Motor neuron (in vitro differentiated cells): Measurements from ENCODE around the gene DYNLRB1. TPM values are rescaled to one million over a fixed set of nuclear protein-coding genes. Genes with fewer than 3 reads are reported as not detected.
"Not testable (repeated sequence)": the region's sequence is repeated elsewhere in the genome, so short reads cannot be mapped to it uniquely, and the experiment has no call there.

Source experiments
- ATAC-seq, 8 experiments: fragments of 200-7000 bp; cut with Tn5 transposase; replicated peaks in 6 of 8; 2 replicates each; pipeline ENCODE4 v1.8.0; 2021; ENCODE audit warnings: mild to moderate bottlenecking in 8 of 8, moderate library complexity in 8 of 8
- H3K27ac ChIP-seq, 2 donors: fragments of 250-450 bp; sonication (Bioruptor Pico); 2 replicates each; pipeline ENCODE4 v1.9.0; 2021; ENCODE audit warnings: antibody characterized with exemption in 2 of 2, mild to moderate bottlenecking in 2 of 2, moderate library complexity in 1 of 2
- H3K4me1 ChIP-seq, 2 donors: fragments of 250-450 bp; sonication (Bioruptor Pico); replicated peaks in 1 of 2; 2 replicates each; pipeline ENCODE4 v1.6.1; 2021; ENCODE audit warnings: antibody characterized with exemption in 2 of 2, mild to moderate bottlenecking in 2 of 2, moderate library complexity in 1 of 2
- H3K4me3 ChIP-seq, 5 donors: fragments of 250-450 bp; sonication (Bioruptor Pico); 2 replicates each; pipeline ENCODE4 v1.9.0; 2021; ENCODE audit warnings: antibody characterized with exemption in 5 of 5, mild to moderate bottlenecking in 5 of 5, moderate library complexity in 4 of 5
- WGBS, 10 experiments: fragments of 450-650 bp; shearing (Covaris generic); methylation state at CpG; one replicate each; pipeline ENCODE4 v1.0.0; 2022; 5-methylcytosine and 5-hydroxymethylcytosine counted together
- in situ Hi-C, 9 experiments: fragments of 400-800 bp; cut with MboI; loops; one replicate each; pipeline ENCODE4 v1.15.0; 2021; ENCODE audit warnings: low sequenced_read_pairs in 9 of 9, low pct_unique_long_range_greater_than_20kb in 2 of 9; ENCODE audit not compliant: unreplicated experiment in 9 of 9
- total RNA-seq, 8 experiments: library from RNA; unstranded; fragments of 300-600 nt; gene quantifications; 2 replicates each; pipeline versions ENCODE4 v1.2.3 to v1.2.4, GENCODE V29; 2022

The DYNLRB1 gene
- 100 to 1,000 TPM; 118 to 317 (median 185) TPM for total RNA-seq

DNA sequence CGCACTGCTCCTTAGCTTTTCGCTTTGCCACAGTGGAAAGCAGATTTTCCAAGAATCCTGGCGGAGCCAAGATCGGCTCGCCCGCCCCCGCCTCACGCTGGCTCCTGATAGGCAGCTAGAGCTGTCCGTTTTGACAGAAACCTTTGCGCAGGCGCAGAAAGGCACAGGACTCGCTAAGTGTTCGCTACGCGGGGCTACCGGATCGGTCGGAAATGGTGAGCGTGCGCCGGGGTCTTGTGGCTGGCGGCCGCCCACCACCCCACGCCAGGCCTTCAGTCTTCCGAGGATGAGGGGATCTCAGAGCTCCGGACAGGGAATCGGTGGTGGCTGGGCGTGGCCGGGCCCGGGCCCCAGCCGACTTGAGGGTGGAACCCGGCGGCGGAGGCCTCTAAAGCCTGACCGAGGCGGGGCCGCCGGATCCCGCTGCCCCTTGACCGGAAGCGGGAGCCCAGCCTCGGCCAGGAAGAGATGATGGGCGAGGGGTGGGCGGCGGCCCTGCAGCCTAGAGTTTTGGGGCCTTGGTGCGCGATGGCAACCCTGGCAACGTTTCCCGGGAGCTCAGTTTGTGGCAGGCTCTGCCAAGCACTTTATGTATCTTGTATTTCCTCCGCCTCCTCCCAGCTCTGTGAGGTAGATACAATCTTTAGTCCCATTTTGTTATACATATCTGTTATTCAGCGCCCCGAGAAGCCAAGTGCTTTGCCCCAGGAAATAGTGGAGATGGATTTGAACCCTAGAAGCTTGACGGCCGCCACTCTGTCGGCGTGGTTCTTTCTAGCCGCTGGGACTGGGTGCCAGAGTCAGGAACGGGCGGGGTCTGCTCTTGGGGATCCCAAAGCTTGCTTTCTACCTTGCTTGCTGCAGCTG, at the start of gene DYNLRB1:
Gene DYNLRB1, plus strand, starts transcription at position 176 of the 867 bp plus-strand sequence. Its CDS starts 37 bp downstream, at position 213.
- in situ Hi-C loops: no loop called here
- peaks cover 5 to 15% of the 10 kb centered on the region in 2 donors for H3K4me1 ChIP-seq
- WGBS, 10 experiments: 0 to 2% (median 1%) methylated on average over 1 to 18 of the region's 59 CpGs; no CpG with 5 or more reads in 3 of the 10 experiments
- H3K27ac ChIP-seq: peak within 1 kb of the TSS; percentile 89 to 96
- peak within 1 kb of the TSS; percentile 75 to 92 (median 87) for H3K4me3 ChIP-seq
- peak; percentile 69 to 94 (median 92) for ATAC-seq

- no peak overlapping the region for H3K27ac ChIP-seq
- no peaks in the 10 kb centered on the region for H3K4me1 ChIP-seq
- peak in 1 of 8 experiments; percentile 51 for ATAC-seq
- 67 to 100% (median 100%) methylated on average over 1 of the region's 1 CpG; no CpG with 5 or more reads in 4 of the 10 experiments for WGBS, 10 experiments
- in situ Hi-C loops: no loop called here
- no peak overlapping the region for H3K4me3 ChIP-seq
Observed at GRCh38 chr20:34468951-34469350, 47.3 kb upstream of the DYNLRB1 start.

GRCh38 chr20:34472246-34472925, 43.8 kb upstream of the DYNLRB1 start:
- no peaks in the 10 kb centered on the region for H3K4me1 ChIP-seq
- in situ Hi-C loops: no loop called here
- 37 to 100% (median 91%) methylated on average over 1 to 6 of the region's 6 CpGs for WGBS, 10 experiments
- ATAC-seq: peak in 4 of 8 experiments; percentile 47 to 80 (median 62)
- H3K4me3 ChIP-seq: no peak overlapping the region
- no peak overlapping the region for H3K27ac ChIP-seq

DNA sequence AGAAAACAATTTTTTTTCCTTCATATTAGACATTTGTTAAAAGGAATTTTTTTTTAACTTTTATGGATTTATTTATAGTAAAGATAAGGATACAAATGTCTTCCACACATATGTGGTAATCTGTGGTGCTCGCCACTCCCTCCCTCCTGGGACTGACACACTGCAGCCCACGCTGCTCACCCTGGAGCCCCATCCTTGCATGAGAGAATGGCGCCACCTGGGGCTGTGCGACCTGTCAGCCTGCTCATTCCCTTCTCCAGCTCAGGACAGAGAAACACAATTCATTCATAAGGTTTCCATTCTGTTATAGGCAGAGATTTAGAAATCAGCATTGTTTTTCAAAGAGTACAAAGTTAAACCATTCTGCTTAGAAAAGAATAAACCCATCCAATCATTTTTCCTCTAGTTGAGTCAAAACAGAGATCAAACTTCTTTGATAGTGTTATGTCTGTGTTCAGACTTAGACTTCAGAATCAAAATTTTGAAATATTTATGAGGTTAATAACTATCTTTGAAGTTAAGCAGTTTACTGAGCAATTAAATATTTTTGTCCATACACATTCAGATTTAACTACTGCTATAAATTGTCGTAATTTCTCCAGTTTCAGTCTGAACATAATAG, 42.8 kb upstream of the DYNLRB1 start:
- no peak overlapping the region for H3K27ac ChIP-seq
- 0 to 93% (median 80%) methylated on average over 1 to 5 of the region's 5 CpGs; no CpG with 5 or more reads in 1 of the 10 experiments for WGBS, 10 experiments
- ATAC-seq: peak in 6 of 8 experiments; percentile 46 to 85 (median 71)
- in situ Hi-C loops: no loop called here
- no peak overlapping the region for H3K4me3 ChIP-seq
- H3K4me1 ChIP-seq: no peaks in the 10 kb centered on the region

DNA sequence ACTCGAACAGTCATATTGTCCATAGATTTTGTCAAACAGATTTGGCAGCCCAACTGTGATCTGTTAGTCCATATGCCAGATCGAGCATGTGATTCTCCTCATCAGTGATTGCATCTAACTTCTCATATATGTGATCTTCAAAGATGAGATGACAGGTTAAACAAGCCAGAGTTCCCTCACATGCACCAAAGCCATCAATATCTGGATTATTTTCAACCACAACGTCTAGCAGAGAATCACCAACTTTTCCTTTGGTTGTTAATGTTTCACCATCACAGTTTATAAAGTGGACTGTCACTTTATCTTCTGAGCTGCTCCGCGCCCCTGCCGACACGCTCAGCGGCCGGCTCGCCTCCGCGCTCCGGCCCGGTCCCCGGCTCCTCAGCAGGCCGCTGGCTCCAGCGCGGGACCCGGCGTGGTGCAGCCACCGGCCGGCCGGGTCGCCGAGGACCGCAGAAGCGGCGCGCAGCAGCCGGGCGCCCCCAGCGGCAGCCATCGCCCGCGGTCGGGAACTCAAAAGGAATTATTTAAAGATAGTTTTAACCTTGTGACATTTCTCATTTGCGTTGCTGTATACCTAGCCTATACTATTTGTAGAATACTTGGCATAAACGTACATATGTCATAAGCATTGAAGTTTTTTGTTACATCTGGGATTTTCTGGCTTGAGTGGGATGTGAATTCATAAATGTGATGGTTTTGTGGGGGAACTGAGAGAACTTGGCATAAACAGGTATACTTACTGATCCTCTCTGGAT, 40.1 kb upstream of the DYNLRB1 start:
- H3K27ac ChIP-seq: no peak overlapping the region
- ATAC-seq: peak in 4 of 8 experiments; percentile 27 to 95 (median 61)
- in situ Hi-C loops: no loop called here
- no peak overlapping the region for H3K4me3 ChIP-seq
- no peaks in the 10 kb centered on the region for H3K4me1 ChIP-seq
- 5 to 100% (median 80%) methylated on average over 1 to 22 of the region's 38 CpGs; no CpG with 5 or more reads in 1 of the 10 experiments for WGBS, 10 experiments

DNA sequence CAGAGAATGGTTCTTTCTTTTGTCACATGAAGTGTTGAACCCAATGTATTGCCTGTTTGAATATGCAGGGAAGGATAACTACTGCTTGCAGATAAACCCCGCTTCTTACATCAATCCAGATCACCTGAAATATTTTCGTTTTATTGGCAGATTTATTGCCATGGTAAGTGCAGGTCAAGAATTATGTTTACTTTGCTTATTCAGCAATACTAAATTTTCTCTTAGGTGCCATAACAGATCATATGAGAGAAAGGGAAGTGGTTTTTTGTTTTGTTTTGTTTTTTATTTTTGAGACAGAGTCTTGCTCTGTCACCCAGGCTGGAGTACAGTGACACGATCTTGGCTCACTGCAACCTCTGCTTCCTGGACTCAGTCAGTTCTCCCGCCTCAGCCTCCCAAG, 36.6 kb upstream of the DYNLRB1 start:
- Histone ChIP-seq H3K4me3 (no peak overlapping the region), H3K27ac (no peak overlapping the region), H3K4me1 (no peaks in the 10 kb centered on the region)
- in situ Hi-C loops: no loop called here
- WGBS, 10 experiments: 80 to 100% (median 100%) methylated on average over 1 to 4 of the region's 4 CpGs
- ATAC-seq: no peak

GRCh38 chr20:34482154-34482553, 34.1 kb upstream of the DYNLRB1 start:
- in situ Hi-C loops, H3K4me1 ChIP-seq, H3K27ac ChIP-seq, H3K4me3 ChIP-seq, ATAC-seq: not testable (repeated sequence)
- 0 to 100% (median 30%) methylated on average over 1 of the region's 1 CpG; no CpG with 5 or more reads in 4 of the 10 experiments for WGBS, 10 experiments

- WGBS, 10 experiments: 80 to 100% (median 98%) methylated on average over 1 to 3 of the region's 3 CpGs; no CpG with 5 or more reads in 2 of the 10 experiments
- H3K4me3 ChIP-seq, ATAC-seq, H3K4me1 ChIP-seq, H3K27ac ChIP-seq, in situ Hi-C loops: not testable (repeated sequence)
Observed at GRCh38 chr20:34483585-34484220, 32.5 kb upstream of the DYNLRB1 start.

DNA sequence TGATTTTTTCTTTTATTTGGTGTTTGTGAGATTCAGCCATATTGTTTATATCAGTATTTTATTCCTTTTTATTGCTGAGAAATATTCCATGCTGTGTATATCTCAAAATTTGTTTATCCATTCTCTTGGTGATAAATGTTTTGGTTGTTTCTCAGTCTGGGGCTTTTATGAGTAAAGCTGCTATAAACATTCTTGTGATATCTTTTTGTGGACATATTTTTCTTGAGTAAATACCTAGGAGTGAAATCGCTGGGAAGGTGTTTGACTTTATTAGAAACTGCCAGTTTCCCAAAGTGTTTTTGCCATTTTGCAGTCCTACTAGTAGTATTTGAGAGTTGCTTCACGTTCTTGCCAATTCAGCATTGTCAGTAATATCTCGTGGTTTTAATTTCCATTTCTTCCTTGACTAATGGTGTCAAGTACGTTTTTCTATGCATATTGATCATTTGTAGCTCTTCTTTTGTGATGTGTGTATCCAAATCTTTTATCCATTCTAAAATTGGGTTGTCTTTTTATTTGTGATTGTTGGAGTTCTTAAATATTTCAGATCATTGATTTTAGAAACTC, 31.1 kb upstream of the DYNLRB1 start:
- in situ Hi-C loops: no loop called here
- 43 to 100% (median 89%) methylated on average over 3 to 4 of the region's 4 CpGs for WGBS, 10 experiments
- Histone ChIP-seq H3K4me3 (no peak overlapping the region), H3K27ac (no peak overlapping the region), H3K4me1 (no peaks in the 10 kb centered on the region)
- ATAC-seq: no peak

DNA sequence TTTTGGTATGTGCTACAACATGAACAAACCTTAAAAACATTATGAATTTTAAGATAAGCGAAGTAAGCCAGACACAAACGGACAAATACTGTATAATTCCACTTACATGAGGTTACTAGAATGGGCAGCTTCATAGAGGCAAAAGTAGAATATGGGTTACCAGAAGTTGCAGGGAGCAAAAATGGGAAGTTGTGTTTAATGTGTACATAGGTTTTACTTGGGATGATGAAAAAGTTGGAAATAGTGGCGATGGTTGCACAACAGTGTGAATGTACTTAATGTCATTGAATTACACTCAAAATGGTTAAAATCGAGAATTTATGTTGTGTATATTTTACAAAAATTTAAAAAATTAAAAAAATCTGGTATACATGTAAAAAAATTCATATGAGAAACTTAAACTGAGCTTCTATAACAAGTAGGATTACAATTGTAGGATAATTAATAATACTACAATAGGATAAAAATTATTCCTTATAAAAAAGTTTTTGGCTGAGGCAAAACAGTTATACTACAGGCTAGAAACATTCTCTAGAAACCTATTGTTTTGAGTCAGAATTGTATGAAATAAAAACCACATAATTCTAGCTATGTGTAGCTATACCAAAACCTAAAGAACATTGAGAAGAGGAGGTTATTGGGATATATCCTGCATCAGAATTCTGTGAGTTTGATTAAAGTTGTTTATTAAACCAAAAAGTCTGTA, 24.8 kb upstream of the DYNLRB1 start:
- no peak overlapping the region for H3K4me3 ChIP-seq
- WGBS, 10 experiments: 88 to 100% (median 100%) methylated on average over 1 to 4 of the region's 4 CpGs; no CpG with 5 or more reads in 1 of the 10 experiments
- H3K27ac ChIP-seq: no peak overlapping the region
- in situ Hi-C loops: no loop called here
- no peaks in the 10 kb centered on the region for H3K4me1 ChIP-seq
- no peak for ATAC-seq

DNA sequence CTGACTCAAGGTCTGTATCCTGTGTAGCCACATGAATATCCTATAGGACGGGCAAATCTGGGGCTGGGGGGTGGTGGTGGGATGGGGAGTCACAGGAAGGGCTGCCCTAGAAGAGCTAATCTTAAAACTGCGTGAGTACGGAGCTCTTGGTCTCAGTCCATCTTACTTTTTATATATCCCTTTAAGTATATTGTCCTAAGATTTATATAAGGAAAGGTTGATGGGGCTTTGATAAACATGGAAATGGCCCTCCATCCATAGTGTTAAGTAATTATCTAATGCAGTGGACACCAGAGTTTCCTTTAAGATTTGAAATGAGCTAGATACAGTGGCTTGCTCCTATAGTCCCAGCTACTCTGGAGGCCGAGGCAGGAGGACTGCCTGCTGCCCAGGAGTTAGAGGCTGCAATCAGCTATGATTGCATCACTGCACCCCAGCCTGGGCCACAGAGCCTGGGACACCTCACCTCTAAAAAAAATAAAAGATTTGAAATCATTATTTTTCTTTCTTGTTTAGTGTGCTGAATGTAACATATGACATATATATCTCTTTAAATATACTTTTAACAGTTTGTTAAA, 24.2 kb upstream of the DYNLRB1 start:
- no peaks in the 10 kb centered on the region for H3K4me1 ChIP-seq
- in situ Hi-C loops: no loop called here
- WGBS, 10 experiments: 88 to 100% (median 100%) methylated on average over 1 to 3 of the region's 4 CpGs; no CpG with 5 or more reads in 5 of the 10 experiments
- no peak overlapping the region for H3K4me3 ChIP-seq
- no peak for ATAC-seq
- no peak overlapping the region for H3K27ac ChIP-seq
